ENCODE data around the gene RGS10.

DNA sequence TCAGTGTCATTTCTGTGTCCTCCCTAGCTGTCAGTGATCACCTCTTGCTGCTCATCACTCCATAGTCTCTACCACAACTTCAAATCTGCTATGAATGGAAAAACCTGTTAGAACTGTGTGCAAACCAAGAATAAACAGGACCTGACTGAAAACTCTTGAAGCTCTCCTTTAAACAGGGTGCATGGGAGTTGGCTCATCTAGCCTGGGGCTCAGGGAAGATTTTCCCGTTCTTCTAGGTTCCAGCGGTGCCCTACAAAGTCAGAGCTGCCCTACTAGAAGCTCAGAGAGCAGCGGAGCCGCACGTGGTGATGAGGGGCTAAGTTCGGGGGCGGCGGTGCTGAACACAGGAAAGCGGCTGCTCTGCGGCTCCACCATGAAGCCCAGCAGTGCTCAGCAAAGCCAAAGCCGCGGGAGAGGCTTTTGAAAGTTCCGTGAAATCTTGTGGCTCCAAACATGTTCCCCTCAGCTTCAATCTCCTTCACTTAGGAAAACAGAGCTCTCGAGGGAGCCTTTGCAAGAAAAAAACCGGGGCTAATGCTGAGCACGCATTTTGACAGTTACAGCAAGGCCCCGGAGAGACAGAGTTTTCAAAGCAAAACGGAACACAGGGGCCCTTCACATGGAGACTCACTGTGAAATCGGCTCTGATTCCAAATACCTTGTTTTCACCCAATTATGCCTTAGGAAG, 30.5 kb downstream of the RGS10 start:
- TF ChIP-seq EZH2phosphoT487 (IDR thresholded peaks at IDR 0.05; ENCODE audit: insufficient read depth, low read depth) (no peak), EZH2 (IDR thresholded peaks at IDR 0.05; ENCODE audit: insufficient read depth, poor library complexity, severe bottlenecking) (no peak)

Data from GM23248 (cell line).